ENCODE data around the gene MED22.
A peak's percentile ranks its signal among the peaks of the same experiment; 100 is the strongest.

The MED22 gene

DNA sequence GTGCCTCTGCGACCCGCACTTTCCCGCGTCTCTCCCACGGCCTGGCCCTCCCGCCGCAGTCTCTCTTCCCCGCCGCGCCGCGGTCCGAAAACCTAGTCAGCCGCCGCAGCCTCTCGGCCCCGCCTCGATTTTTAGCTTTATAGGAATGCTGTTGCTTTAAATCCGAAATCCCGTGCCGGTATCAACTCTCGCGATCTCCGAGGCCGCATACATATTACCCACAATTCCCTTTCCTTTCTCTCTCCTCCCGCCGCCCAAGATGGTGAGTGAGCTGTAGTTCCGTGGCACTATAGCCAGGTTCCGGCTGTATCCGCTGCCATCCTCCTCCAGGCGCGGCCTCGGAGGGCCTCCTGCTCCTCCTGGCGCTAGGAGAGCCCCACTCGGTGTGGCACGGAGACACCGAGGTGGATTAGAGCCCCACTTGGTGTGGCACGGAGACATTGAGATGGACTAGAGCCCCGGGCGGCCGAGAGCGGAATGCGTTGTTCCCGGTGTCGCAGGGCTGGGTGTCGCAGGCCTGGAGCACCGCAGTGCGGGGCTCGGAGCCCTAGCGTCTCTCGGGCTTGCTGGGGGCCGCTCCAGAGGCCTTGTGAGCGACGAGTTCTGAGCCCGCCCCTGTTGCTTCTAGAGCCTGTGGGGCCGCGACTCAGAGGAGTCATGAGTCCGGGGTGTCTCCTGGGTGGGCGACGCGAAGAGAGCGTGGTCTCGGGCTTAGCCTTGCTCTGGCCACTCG is at the start of gene MED22, which contains the start of gene RPL7A (continued):
- TF ChIP-seq, protein P1, sequence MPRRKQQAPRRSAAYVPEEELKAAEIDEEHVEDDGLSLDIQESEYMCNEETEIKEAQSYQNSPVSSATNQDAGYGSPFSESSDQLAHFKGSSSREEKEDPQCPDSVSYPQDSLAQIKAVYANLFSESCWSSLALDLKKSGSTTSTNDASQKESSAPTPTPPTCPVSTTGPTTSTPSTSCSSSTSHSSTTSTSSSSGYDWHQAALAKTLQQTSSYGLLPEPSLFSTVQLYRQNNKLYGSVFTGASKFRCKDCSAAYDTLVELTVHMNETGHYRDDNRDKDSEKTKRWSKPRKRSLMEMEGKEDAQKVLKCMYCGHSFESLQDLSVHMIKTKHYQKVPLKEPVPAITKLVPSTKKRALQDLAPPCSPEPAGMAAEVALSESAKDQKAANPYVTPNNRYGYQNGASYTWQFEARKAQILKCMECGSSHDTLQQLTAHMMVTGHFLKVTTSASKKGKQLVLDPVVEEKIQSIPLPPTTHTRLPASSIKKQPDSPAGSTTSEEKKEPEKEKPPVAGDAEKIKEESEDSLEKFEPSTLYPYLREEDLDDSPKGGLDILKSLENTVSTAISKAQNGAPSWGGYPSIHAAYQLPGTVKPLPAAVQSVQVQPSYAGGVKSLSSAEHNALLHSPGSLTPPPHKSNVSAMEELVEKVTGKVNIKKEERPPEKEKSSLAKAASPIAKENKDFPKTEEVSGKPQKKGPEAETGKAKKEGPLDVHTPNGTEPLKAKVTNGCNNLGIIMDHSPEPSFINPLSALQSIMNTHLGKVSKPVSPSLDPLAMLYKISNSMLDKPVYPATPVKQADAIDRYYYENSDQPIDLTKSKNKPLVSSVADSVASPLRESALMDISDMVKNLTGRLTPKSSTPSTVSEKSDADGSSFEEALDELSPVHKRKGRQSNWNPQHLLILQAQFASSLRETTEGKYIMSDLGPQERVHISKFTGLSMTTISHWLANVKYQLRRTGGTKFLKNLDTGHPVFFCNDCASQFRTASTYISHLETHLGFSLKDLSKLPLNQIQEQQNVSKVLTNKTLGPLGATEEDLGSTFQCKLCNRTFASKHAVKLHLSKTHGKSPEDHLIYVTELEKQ (tag by site-specific recombination; IDR thresholded peaks at IDR 0.05; ENCODE audit: borderline replicate concordance) = no peak; the same call in 1 of the 2 replicates
- peak; percentile 82; the same call in 1 of the 2 replicates for TF ChIP-seq SP7 (tag by site-specific recombination; IDR thresholded peaks at IDR 0.05)
- TF ChIP-seq MEIS1 (CRISPR knock-in tag; IDR thresholded peaks at IDR 0.05; ENCODE audit: borderline replicate concordance) = no peak
- no peak for TF ChIP-seq ZNF184 (tag by site-specific recombination; IDR thresholded peaks at IDR 0.05)
- no peak for TF ChIP-seq ZNF645 (tag by site-specific recombination; IDR thresholded peaks at IDR 0.05)
- TF ChIP-seq PRDM6 (tag by site-specific recombination; IDR thresholded peaks at IDR 0.05) = no peak
- TF ChIP-seq SALL2 (tag by site-specific recombination; IDR thresholded peaks at IDR 0.05; ENCODE audit: borderline replicate concordance) = no peak
- no peak for TF ChIP-seq ZNF335 (tag by site-specific recombination; conservative IDR thresholded peaks at IDR 0.05)
- no peak for TF ChIP-seq ZNF174 (tag by site-specific recombination; IDR thresholded peaks at IDR 0.05)
- no peak for TF ChIP-seq AEBP2 (tag by site-specific recombination; IDR thresholded peaks at IDR 0.05; ENCODE audit: borderline replicate concordance)
- no peak for TF ChIP-seq ZNF549 (tag by site-specific recombination; IDR thresholded peaks at IDR 0.05)
- no peak for TF ChIP-seq ZNF560 (tag by site-specific recombination; IDR thresholded peaks at IDR 0.05; ENCODE audit: borderline replicate concordance)
- no peak for TF ChIP-seq HOXD13 (CRISPR knock-in tag; IDR thresholded peaks at IDR 0.05; ENCODE audit: borderline replicate concordance)
- TF ChIP-seq ZNF214 (tag by site-specific recombination; IDR thresholded peaks at IDR 0.05; ENCODE audit: borderline replicate concordance) = no peak
- no peak for TF ChIP-seq ZSCAN18 (tag by site-specific recombination; IDR thresholded peaks at IDR 0.05)
- TF ChIP-seq ZNF544 (tag by site-specific recombination; IDR thresholded peaks at IDR 0.05) = no peak
- TF ChIP-seq ZNF221 (tag by site-specific recombination; IDR thresholded peaks at IDR 0.05; ENCODE audit: borderline replicate concordance) = no peak
- TF ChIP-seq HIC1 (tag by site-specific recombination; IDR thresholded peaks at IDR 0.05) = no peak
- peak; percentile 82 for TF ChIP-seq KLF7 (tag by site-specific recombination; IDR thresholded peaks at IDR 0.05; ENCODE audit: borderline replicate concordance)
- no peak; the same call in 1 of the 2 replicates for TF ChIP-seq KLF1 (tag by site-specific recombination; IDR thresholded peaks at IDR 0.05)
- no peak; the same call in 1 of the 2 replicates for TF ChIP-seq ZNF169 (tag by site-specific recombination; IDR thresholded peaks at IDR 0.05)
- no peak for TF ChIP-seq ZNF404 (tag by site-specific recombination; IDR thresholded peaks at IDR 0.05)
- TF ChIP-seq GLI2 (tag by site-specific recombination; IDR thresholded peaks at IDR 0.05; ENCODE audit: borderline replicate concordance, low read depth) = no peak
- TF ChIP-seq ZNF354C (tag by site-specific recombination; IDR thresholded peaks at IDR 0.05; ENCODE audit: borderline replicate concordance, low read depth) = no peak
- no peak; the same call in 1 of the 2 replicates for TF ChIP-seq WT1 (tag by site-specific recombination; IDR thresholded peaks at IDR 0.05)
- no peak for TF ChIP-seq ZNF792 (tag by site-specific recombination; IDR thresholded peaks at IDR 0.05)
- TF ChIP-seq ZNF785 (tag by site-specific recombination; IDR thresholded peaks at IDR 0.05) = no peak
- TF ChIP-seq ZNF626 (tag by site-specific recombination; IDR thresholded peaks at IDR 0.05) = no peak

Data from HEK293 (cell line).